Measurements from ENCODE around the gene CTAGE1. TPM values are rescaled to one million over a fixed set of nuclear protein-coding genes. Genes with fewer than 3 reads are reported as not detected.

Gene CTAGE1
- total RNA-seq, 1 donor from 2014 or later = not detected

- DNase-seq (ENCODE audit: low read depth in 2 of 2) = no peak
Observed at GRCh38 chr18:22436136-22436535, 18.4 kb upstream of the CTAGE1 start.

- DNase-seq (ENCODE audit: low read depth in 2 of 2) = peak in 1 of 2 donors; percentile 51
Observed at GRCh38 chr18:22434973-22435608, 17.4 kb upstream of the CTAGE1 start.

GRCh38 chr18:22433956-22434355 is 16.2 kb upstream of the CTAGE1 start:
- peak in 1 of 2 donors; percentile 19 for DNase-seq (ENCODE audit: low read depth in 2 of 2)

- DNase-seq (ENCODE audit: low read depth in 2 of 2) = peak in 1 of 2 donors; percentile 87
Observed at GRCh38 chr18:22432657-22433137, 15.0 kb upstream of the CTAGE1 start.

- no peak for DNase-seq (ENCODE audit: low read depth in 2 of 2)
Observed at GRCh38 chr18:22429564-22429963, 11.8 kb upstream of the CTAGE1 start.

GRCh38 chr18:22428672-22429071 is 11.0 kb upstream of the CTAGE1 start:
- no peak for DNase-seq (ENCODE audit: low read depth in 2 of 2)

- DNase-seq (ENCODE audit: low read depth in 2 of 2) = no peak
Observed at GRCh38 chr18:22427822-22428549, 10.3 kb upstream of the CTAGE1 start.

GRCh38 chr18:22424565-22424963 is 6.8 kb upstream of the CTAGE1 start:
- no peak for DNase-seq (ENCODE audit: low read depth in 2 of 2)

GRCh38 chr18:22423878-22424564 is 6.3 kb upstream of the CTAGE1 start:
- DNase-seq (ENCODE audit: low read depth in 2 of 2) = no peak

- peak; percentile 20 to 79 for DNase-seq (ENCODE audit: low read depth in 2 of 2)
Observed at GRCh38 chr18:22422909-22423548, 5.3 kb upstream of the CTAGE1 start.

GRCh38 chr18:22420652-22421051 is 2.9 kb upstream of the CTAGE1 start:
- DNase-seq (ENCODE audit: low read depth in 2 of 2) = no peak

GRCh38 chr18:22412176-22412911 is 5.4 kb downstream of the CTAGE1 start:
- no peak for DNase-seq (ENCODE audit: low read depth in 2 of 2)

- DNase-seq (ENCODE audit: low read depth in 2 of 2) = no peak
Observed at GRCh38 chr18:22411446-22411845, 6.3 kb downstream of the CTAGE1 start.

GRCh38 chr18:22410126-22410525 is 7.6 kb downstream of the CTAGE1 start:
- no peak for DNase-seq (ENCODE audit: low read depth in 2 of 2)

GRCh38 chr18:22409445-22409844 is 8.3 kb downstream of the CTAGE1 start:
- DNase-seq (ENCODE audit: low read depth in 2 of 2) = no peak

- no peak for DNase-seq (ENCODE audit: low read depth in 2 of 2)
Observed at GRCh38 chr18:22408059-22408458, 9.7 kb downstream of the CTAGE1 start.

- DNase-seq (ENCODE audit: low read depth in 2 of 2) = no peak
Observed at GRCh38 chr18:22405142-22405541, 12.6 kb downstream of the CTAGE1 start.

GRCh38 chr18:22403950-22404349 is 13.8 kb downstream of the CTAGE1 start:
- no peak for DNase-seq (ENCODE audit: low read depth in 2 of 2)

GRCh38 chr18:22399949-22400348 is 17.8 kb downstream of the CTAGE1 start:
- DNase-seq (ENCODE audit: low read depth in 2 of 2) = peak in 1 of 2 donors; percentile 44

- DNase-seq (ENCODE audit: low read depth in 2 of 2) = peak; percentile 52 to 87
Observed at GRCh38 chr18:22398464-22398863, 19.3 kb downstream of the CTAGE1 start.

- DNase-seq (ENCODE audit: low read depth in 2 of 2) = no peak
Observed at GRCh38 chr18:22394428-22394827, 23.3 kb downstream of the CTAGE1 start.
